ENCODE results near the gene ADORA1.

GRCh38 chr1:203096566-203096965 is 31.0 kb upstream of the ADORA1 start:
- no peak for TF ChIP-seq CTCF (conservative IDR thresholded peaks at IDR 0.05; ENCODE audit: low read length)
- TF ChIP-seq EZH2phosphoT487 (IDR thresholded peaks at IDR 0.05; ENCODE audit: borderline replicate concordance, low read depth, low read length): no peak
